IMR-90 (cell line): Measurements from ENCODE around the gene TTLL11.

Experiments used
- BHLHE40 ChIP-seq: fragments of 150-350 bp; IDR thresholded peaks from 2 replicates; pipeline ENCODE4 v1.6.1; 2016; ENCODE audit warnings: mild to moderate bottlenecking, low read depth, low read length
- FOS ChIP-seq: fragments of 150-350 bp; IDR thresholded peaks from 2 replicates; pipeline ENCODE4 v1.6.1; 2016; ENCODE audit warnings: low read depth, low read length
- MAFK ChIP-seq: IDR thresholded peaks from 2 replicates; pipeline ENCODE4 v1.6.1; 2012; ENCODE audit warnings: low read depth, low read length, improper control_type of control experiment
- MXI1 ChIP-seq: IDR thresholded peaks from 2 replicates; pipeline ENCODE4 v1.6.1; 2012; ENCODE audit warnings: low read depth, mild to moderate bottlenecking, low read length, moderate library complexity, borderline replicate concordance
- POLR2A ChIP-seq: IDR thresholded peaks from 2 replicates; pipeline ENCODE4 v1.6.1; 2012; ENCODE audit warnings: mild to moderate bottlenecking, low read depth, low read length
- RAD21 ChIP-seq: IDR thresholded peaks from 2 replicates; pipeline ENCODE4 v1.6.1; 2012; ENCODE audit warnings: low read length, improper control_type of control experiment
- RFX5 ChIP-seq: IDR thresholded peaks from 2 replicates; pipeline ENCODE4 v1.8.0; 2012; ENCODE audit warnings: low read depth, mild to moderate bottlenecking, low read length, moderate library complexity
- TF ChIP-seq, protein P1 (sequence below): conservative IDR thresholded peaks from 2 replicates; pipeline ENCODE4 v1.5.1; 2012; ENCODE audit warnings: mild to moderate bottlenecking, low read depth, low read length, improper control_type of control experiment

DNA sequence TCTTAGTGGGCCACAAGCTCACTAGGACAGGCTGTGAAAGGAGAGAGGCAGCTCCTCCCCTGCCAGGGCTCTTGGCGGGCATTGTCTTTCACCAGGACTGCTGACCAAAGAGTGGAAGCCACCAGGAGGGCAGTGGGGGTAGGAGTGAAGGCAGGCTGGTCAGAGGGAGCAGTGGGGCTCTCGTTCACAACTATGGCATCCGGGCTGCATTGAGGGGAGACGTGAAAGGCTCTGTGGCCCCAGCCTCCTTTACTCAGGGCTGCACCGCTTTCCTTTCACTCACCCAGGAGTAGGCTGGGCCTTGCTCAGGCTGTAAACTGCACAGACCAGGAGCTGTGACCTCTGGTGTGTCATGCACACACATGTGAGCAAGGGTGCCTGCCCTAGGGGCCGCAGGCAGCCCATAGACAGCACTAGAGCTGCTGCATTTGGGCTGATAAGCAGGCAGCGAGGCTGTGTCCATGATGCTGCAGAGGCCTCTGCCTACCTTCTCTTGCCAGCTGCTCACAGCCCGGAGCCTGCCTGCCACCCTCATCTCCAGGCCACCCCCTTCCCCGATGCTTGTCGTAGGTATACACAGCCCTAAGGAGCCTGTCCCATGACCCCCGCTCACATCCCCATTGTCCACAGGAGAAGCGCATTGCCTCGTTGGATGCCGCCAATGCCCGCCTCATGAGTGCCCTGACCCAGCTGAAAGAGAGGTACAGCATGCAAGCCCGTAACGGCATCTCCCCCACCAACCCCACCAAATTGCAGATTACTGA, 311.2 kb downstream of the TTLL11 start:
- TF ChIP-seq MXI1: no peak
- TF ChIP-seq, protein P1, sequence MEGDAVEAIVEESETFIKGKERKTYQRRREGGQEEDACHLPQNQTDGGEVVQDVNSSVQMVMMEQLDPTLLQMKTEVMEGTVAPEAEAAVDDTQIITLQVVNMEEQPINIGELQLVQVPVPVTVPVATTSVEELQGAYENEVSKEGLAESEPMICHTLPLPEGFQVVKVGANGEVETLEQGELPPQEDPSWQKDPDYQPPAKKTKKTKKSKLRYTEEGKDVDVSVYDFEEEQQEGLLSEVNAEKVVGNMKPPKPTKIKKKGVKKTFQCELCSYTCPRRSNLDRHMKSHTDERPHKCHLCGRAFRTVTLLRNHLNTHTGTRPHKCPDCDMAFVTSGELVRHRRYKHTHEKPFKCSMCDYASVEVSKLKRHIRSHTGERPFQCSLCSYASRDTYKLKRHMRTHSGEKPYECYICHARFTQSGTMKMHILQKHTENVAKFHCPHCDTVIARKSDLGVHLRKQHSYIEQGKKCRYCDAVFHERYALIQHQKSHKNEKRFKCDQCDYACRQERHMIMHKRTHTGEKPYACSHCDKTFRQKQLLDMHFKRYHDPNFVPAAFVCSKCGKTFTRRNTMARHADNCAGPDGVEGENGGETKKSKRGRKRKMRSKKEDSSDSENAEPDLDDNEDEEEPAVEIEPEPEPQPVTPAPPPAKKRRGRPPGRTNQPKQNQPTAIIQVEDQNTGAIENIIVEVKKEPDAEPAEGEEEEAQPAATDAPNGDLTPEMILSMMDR: no peak
- TF ChIP-seq RAD21: no peak
- TF ChIP-seq RFX5: no peak
- TF ChIP-seq POLR2A: no peak
- no peak for TF ChIP-seq MAFK
- no peak for TF ChIP-seq BHLHE40
- no peak for TF ChIP-seq FOS
